Upper lobe of left lung (tissue), 4 donors: ENCODE measurements around the gene WNK1.

Source experiments
- CTCF ChIP-seq, 6 experiments: fragments of 450-650 bp in 4 of 6; fragments of 200-600 bp in 2 of 6; sonication (generic) in 2 of 6; IDR thresholded peaks; one replicate each; pipeline ENCODE4 v1.5.1; 2016 to 2019; ENCODE audit warnings: antibody characterized with exemption in 6 of 6
- EP300 ChIP-seq, 4 donors: sonication (generic); formaldehyde crosslinking; IDR thresholded peaks; one replicate each; pipeline ENCODE4 v1.5.1; 2017; ENCODE audit warnings: antibody characterized with exemption in 4 of 4, control low read depth in 2 of 4

- no peak for TF ChIP-seq CTCF (IDR thresholded peaks at IDR 0.05)
- TF ChIP-seq EP300 (IDR thresholded peaks at IDR 0.05) = no peak
Observed at GRCh38 chr12:902581-902980, 150.2 kb downstream of the WNK1 start.
